Activated CD8-positive, alpha-beta memory T cell treated with anti-CD3 and anti-CD28 coated beads, Interleukin-2, amount 50 U/mL, for 1 hour (primary cell): Measurements from ENCODE around the gene USP34.
"Not testable (repeated sequence)": the region's sequence is repeated elsewhere in the genome, so short reads cannot be mapped to it uniquely, and the experiment has no call there.

Experiments
- DNase-seq: peaks from one replicate; pipeline ENCODE4 v3.0.0-alpha.2; 2020; ENCODE audit errors: extremely low read depth

Gene USP34

DNA sequence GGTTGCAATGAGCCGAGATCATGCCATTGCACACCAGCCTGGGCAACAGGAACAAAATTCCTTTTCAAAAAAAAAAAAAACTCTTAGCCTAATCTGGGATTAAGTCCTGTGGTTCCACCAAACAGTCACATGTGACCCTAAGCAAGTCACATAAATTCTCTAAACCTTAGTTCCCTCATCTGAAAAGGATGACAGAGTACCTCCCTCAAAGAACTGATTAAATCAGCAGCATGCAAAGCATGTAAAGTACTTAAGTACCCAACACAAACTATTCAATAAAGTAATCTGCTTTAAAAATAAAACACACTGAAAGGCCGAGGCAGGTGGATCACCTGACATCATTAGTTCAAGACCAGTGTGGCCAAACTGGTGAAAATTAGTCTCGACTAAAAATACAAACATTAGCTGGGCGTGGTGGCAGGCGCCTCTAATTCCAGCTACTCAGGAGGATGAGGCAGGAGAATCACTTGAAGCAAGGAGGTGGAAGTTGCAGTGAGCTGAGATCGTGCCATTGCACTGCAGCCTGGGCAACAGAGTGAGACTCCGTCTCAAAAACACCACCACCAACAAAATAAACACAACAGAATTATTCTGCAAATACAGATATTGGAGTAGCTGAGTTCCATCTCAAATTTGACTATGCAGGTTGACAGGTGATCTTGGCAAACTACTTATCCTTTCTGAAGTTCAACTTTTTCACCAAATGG lies 7.0 kb downstream of the USP34 start:
- DNase-seq = no peak

- DNase-seq = no peak
Measured at GRCh38 chr2:61461404-61461803, 9.5 kb downstream of the USP34 start.

DNA sequence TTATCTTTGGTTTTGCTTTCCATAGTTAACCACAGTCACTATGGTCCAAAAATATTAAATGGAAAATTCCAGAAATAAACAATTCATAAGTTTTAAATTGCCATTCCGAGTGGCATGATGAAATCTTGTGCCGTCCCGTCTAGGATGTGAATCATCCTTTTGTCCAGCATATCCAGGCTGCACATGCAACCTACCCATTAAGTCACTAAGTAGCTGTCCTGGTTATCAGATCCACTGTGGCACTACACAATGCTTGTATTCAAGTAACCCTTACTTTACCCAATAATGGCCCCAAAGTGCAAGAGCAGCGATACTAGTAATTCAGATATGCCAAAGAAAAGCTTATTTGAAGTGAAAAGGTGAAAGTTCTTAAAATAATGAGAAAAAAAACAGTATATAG lies 10.7 kb downstream of the USP34 start:
- DNase-seq = no peak

- no peak for DNase-seq
Measured at GRCh38 chr2:61456746-61457420, 14.0 kb downstream of the USP34 start.

- DNase-seq = no peak
Measured at GRCh38 chr2:61456070-61456745, 14.7 kb downstream of the USP34 start.

- DNase-seq = not testable (repeated sequence)
Measured at GRCh38 chr2:61454972-61455371, 15.9 kb downstream of the USP34 start.

GRCh38 chr2:61454383-61454782 lies 16.5 kb downstream of the USP34 start:
- no peak for DNase-seq

DNA sequence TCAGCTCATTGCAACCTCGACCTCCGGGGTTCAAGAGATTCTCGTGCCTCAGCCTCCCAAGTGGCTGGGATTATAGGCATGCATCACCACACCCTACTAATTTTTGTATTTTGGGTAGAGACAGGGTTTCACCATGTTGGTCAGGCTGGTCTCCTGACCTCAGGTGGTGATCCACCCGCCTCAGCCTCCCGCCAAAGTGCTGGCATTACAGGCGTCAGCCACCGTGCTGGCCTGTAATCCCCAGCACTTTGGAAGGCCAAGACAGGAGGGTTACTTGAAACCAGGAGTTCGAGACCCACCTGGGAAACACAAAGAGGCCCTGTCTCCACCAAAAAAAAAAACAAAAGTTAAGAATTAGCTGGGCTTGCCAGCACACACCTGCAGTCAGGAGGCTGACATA lies 18.5 kb downstream of the USP34 start:
- DNase-seq = no peak

DNA sequence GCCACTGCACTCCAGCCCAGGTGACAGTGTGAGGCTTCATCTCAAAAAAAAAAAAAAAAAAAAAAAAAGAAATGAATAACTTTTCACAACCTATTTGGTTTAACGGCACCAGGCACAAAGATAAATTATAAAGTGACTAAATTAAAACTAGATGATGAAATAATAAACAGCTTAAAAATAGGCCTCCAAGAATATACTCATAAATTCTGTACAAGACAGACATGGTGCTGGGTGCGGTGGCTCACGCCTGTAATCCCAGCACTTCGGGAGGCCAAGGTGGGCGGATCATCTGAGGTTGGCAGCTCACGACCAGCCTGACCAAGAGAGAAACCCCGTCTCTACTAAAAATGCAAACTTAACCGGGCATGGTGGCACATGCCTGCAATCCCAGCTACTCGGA lies 19.7 kb downstream of the USP34 start:
- DNase-seq = no peak

- DNase-seq = no peak
Measured at GRCh38 chr2:61450144-61450543, 20.7 kb downstream of the USP34 start.

DNA sequence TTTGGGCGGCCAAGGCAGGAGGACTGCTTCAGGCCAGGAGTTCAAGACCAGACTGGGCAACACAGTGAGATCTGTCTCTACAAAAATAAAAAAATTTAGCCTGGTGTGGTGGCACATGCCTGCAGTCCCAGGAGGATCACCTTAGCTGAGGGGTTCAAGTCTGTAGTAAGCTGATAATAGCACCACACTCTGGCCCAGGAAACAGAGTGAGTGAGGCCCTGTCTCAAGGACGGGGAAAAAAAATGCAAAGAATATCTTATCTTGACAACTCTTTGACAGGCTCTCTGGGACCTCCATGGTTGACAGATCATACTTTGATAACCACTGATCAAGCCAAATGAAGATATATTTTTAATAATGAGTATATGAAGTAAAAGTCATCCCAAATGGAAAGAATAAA lies 22.7 kb downstream of the USP34 start:
- no peak for DNase-seq

DNA sequence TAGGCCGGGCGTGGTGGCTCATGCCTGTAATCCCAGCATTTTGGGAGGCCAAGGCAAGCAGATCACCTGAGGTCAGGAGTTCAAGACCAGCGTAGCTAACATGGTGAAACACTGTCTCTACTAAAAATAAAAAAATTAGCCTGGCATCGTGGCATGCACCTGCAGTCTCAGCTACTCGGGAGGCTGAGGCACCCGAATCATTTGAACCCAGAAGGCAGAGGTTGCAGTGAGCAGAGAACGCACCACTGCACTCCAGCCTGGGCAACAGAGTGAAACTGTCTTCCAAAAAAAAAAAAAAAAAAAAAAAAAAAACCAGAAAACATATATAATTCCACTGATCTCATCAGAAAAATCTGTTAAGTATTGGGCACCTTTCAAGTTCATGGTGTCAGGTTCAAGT lies 23.9 kb downstream of the USP34 start:
- DNase-seq = not testable (repeated sequence)

DNA sequence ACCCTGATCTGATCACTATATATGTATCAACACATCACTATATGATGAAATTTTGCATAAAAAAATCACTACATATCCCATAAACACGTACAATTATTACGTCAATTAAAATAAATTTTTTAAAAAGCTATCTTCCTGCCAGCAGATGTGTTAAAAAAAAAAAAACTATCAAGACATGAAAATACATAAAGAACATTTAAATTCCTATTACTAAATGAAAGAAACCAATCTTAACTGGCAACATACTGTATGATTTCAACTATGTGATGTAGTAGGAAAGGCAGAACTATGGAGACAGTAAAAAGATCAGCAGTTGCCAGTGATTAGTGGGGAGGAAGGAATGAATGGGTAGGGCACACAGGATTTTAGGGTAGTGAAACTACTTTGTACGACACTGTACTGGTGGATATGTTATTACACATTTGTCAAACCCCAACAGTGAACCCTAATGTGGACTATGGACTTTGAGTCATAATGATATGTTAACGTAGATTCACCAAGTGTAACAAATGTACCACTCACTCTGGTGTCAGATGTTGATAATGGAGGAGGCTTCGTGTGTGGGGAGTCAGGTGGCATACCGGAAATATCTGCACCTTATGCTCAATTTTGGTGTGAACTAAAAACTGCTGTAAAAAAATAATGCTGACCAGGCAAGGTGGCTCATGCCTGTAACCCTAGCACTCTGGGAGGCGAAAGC lies 27.4 kb downstream of the USP34 start:
- DNase-seq = no peak

DNA sequence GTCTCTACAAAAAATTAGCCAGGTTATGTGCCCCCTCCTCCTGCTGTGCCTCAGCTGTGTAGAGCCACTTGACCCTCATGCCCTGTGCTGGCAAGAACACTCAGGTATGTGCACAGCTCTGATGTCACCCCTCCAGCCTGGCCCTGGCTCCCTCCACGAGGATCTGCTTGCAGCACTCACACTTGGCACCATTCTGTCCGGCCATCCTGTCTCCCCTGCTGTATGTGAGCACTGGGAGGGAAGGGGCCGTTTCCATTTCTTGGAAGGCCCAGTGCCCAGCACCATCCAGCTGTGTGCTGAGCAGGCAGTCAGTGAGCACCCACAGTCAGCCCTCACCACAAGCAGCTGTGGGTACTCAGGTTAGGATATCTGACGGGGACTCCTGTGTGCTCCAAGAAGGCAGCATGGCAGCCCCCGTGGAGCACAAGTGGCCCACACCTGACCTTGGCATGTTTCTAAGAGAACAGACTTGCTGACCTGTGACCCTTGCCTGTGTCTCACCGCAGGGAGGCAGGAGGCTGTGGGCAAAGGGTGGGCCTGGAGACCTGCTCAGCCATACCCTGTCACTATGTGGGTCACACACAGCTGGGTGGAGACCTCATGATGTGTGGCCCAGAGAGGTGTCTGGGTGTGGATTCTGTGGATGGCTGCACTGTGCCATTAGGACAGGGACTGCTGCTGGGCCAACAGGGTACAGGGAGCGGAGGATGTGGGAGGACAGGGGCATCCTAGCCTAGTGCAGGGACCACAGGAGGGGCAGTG lies 31.5 kb downstream of the USP34 start:
- DNase-seq = no peak

DNA sequence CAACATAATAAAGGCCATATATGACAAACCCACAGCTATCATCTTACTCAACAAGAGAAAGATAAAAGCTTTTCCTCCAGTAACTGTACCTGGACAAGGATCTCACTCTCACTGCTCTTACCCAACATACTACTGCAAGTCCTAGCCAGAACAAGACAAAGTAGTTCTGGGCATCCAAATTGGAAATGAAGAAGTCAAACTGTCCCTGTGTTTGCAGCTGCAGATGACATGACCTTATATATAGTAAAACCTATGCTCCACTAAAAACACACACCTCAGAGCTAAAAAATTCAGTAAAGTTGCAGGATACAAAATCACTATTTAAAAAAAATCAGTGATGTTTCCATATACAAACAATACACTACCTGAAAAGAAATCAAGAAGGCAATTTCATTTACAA lies 32.2 kb downstream of the USP34 start:
- DNase-seq = no peak

GRCh38 chr2:61437170-61437569 lies 33.7 kb downstream of the USP34 start:
- DNase-seq = no peak

- no peak for DNase-seq
Measured at GRCh38 chr2:61436092-61436491, 34.8 kb downstream of the USP34 start.

GRCh38 chr2:61435291-61435690 lies 35.6 kb downstream of the USP34 start:
- no peak for DNase-seq

- no peak for DNase-seq
Measured at GRCh38 chr2:61434314-61434713, 36.6 kb downstream of the USP34 start.

DNA sequence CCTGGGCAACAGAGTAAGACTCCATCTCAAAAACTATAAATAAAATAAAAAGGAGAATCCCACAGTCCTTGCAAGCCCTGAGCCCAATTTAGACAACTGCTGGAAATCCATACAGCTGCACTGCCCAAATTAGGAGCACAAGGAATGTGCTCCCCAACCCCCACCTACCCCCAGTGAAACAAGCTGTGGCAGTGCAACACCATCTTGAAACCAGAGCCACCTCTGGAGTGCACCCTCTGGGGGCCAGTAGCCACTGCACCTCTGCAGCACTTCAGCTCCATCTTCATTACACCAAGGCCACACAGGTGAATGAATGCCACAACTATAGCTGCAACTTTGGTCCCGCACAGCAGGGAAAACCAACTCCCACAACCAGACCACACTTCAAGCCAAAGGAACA lies 37.3 kb downstream of the USP34 start:
- no peak for DNase-seq

- no peak for DNase-seq
Measured at GRCh38 chr2:61432990-61433389, 37.9 kb downstream of the USP34 start.

DNA sequence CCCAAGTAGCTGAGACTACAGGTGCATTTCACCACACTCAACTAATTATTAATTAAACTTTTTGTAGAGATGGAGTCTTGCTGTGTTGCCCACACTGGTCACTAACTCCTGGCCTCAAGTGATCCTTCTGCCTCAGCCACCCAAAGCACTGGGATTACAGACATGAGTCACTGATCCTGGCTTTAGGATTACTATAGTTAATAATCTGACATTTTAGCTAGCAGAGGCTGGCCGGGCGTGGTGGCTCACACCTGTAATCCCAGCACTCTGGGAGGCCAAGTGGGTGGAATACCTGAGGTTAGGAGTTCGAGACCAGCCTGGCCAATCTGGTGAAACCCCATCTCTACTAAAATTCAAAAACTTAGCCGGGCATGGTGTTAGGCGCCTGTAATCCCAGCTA lies 39.5 kb downstream of the USP34 start:
- no peak for DNase-seq
